ENCODE data around the gene TSPAN18.
A peak's percentile ranks its signal among the peaks of the same experiment; 100 is the strongest.

Gene TSPAN18

GRCh38 chr11:44690651-44691050 lies 36.1 kb upstream of the TSPAN18 start:
- H3K27ac ChIP-seq (ENCODE audit: low read length): no peak overlapping the region
- no peaks in the 10 kb centered on the region for H3K9me2 ChIP-seq (replicated peaks; ENCODE audit: insufficient read depth, low read length)
- no peak overlapping the region for H2AFZ ChIP-seq (ENCODE audit: low read length)
- H3K27me3 ChIP-seq (replicated peaks; ENCODE audit: insufficient read depth, low read length): no peaks in the 10 kb centered on the region
- no peak overlapping the region for H3K9ac ChIP-seq (ENCODE audit: low read length)
- no peak overlapping the region for H3K4me3 ChIP-seq (ENCODE audit: low read length)
- no peaks in the 10 kb centered on the region for H3K36me3 ChIP-seq (replicated peaks; ENCODE audit: insufficient read depth, low read length)
- H4K20me1 ChIP-seq (ENCODE audit: insufficient read depth, low read length): no peaks in the 10 kb centered on the region
- no peaks in the 10 kb centered on the region for H3K4me1 ChIP-seq (ENCODE audit: low read length)
- no peaks in the 10 kb centered on the region for H3K9me3 ChIP-seq (replicated peaks; ENCODE audit: insufficient read depth, low read length)
- H3K79me2 ChIP-seq (ENCODE audit: low read length): no peaks in the 10 kb centered on the region
- no peak overlapping the region for H3K4me2 ChIP-seq (ENCODE audit: low read depth, low read length)
- DNase-seq: no peak
- no peak for TF ChIP-seq EZH2phosphoT487 (IDR thresholded peaks at IDR 0.05; ENCODE audit: low read length)
- TF ChIP-seq EZH2 (optimal IDR thresholded peaks at IDR 0.05; ENCODE audit: low read depth, low read length): no peak
- TF ChIP-seq CTCF (IDR thresholded peaks at IDR 0.05; ENCODE audit: low read length): no peak
- no peaks in the 10 kb centered on the region for H3F3A ChIP-seq (ENCODE audit: insufficient read depth, low read length)

- Histone ChIP-seq H3K4me3 (ENCODE audit: low read length) (no peak overlapping the region), H3F3A (ENCODE audit: insufficient read depth, low read length) (no peaks in the 10 kb centered on the region), H3K4me2 (ENCODE audit: low read depth, low read length) (no peak overlapping the region), H3K27ac (ENCODE audit: low read length) (no peak overlapping the region), H4K20me1 (ENCODE audit: insufficient read depth, low read length) (no peaks in the 10 kb centered on the region), H3K9me2 (replicated peaks; ENCODE audit: insufficient read depth, low read length) (no peaks in the 10 kb centered on the region), H3K36me3 (replicated peaks; ENCODE audit: insufficient read depth, low read length) (no peaks in the 10 kb centered on the region), H3K27me3 (replicated peaks; ENCODE audit: insufficient read depth, low read length) (no peaks in the 10 kb centered on the region), H3K4me1 (ENCODE audit: low read length) (no peaks in the 10 kb centered on the region), H3K9me3 (replicated peaks; ENCODE audit: insufficient read depth, low read length) (no peaks in the 10 kb centered on the region), H3K79me2 (ENCODE audit: low read length) (no peaks in the 10 kb centered on the region), H3K9ac (ENCODE audit: low read length) (no peak overlapping the region), H2AFZ (ENCODE audit: low read length) (no peak overlapping the region)
- no peak for TF ChIP-seq EZH2 (optimal IDR thresholded peaks at IDR 0.05; ENCODE audit: low read depth, low read length)
- no peak for TF ChIP-seq CTCF (IDR thresholded peaks at IDR 0.05; ENCODE audit: low read length)
- TF ChIP-seq EZH2phosphoT487 (IDR thresholded peaks at IDR 0.05; ENCODE audit: low read length): no peak
- DNase-seq: no peak
These were observed 34.3 kb upstream of the TSPAN18 start for GRCh38 chr11:44692460-44692859.

GRCh38 chr11:44693654-44694119 lies 33.1 kb upstream of the TSPAN18 start:
- no peak overlapping the region for H3K4me3 ChIP-seq (ENCODE audit: low read length)
- no peaks in the 10 kb centered on the region for H4K20me1 ChIP-seq (ENCODE audit: insufficient read depth, low read length)
- no peak overlapping the region for H3K27ac ChIP-seq (ENCODE audit: low read length)
- H3K9me3 ChIP-seq (replicated peaks; ENCODE audit: insufficient read depth, low read length): no peaks in the 10 kb centered on the region
- H3K4me2 ChIP-seq (ENCODE audit: low read depth, low read length): no peak overlapping the region
- no peaks in the 10 kb centered on the region for H3K27me3 ChIP-seq (replicated peaks; ENCODE audit: insufficient read depth, low read length)
- no peak overlapping the region for H2AFZ ChIP-seq (ENCODE audit: low read length)
- DNase-seq: no peak
- H3K4me1 ChIP-seq (ENCODE audit: low read length): no peaks in the 10 kb centered on the region
- H3K36me3 ChIP-seq (replicated peaks; ENCODE audit: insufficient read depth, low read length): no peaks in the 10 kb centered on the region
- TF ChIP-seq EZH2phosphoT487 (IDR thresholded peaks at IDR 0.05; ENCODE audit: low read length): no peak
- no peaks in the 10 kb centered on the region for H3K79me2 ChIP-seq (ENCODE audit: low read length)
- H3K9ac ChIP-seq (ENCODE audit: low read length): no peak overlapping the region
- no peaks in the 10 kb centered on the region for H3F3A ChIP-seq (ENCODE audit: insufficient read depth, low read length)
- no peaks in the 10 kb centered on the region for H3K9me2 ChIP-seq (replicated peaks; ENCODE audit: insufficient read depth, low read length)

- Histone ChIP-seq H3K4me3 (ENCODE audit: low read length) (no peak overlapping the region), H3K9me3 (replicated peaks; ENCODE audit: insufficient read depth, low read length) (no peaks in the 10 kb centered on the region), H3K4me1 (ENCODE audit: low read length) (no peaks in the 10 kb centered on the region), H3F3A (ENCODE audit: insufficient read depth, low read length) (no peaks in the 10 kb centered on the region), H4K20me1 (ENCODE audit: insufficient read depth, low read length) (no peaks in the 10 kb centered on the region), H3K27ac (ENCODE audit: low read length) (no peak overlapping the region), H3K27me3 (replicated peaks; ENCODE audit: insufficient read depth, low read length) (no peaks in the 10 kb centered on the region), H3K4me2 (ENCODE audit: low read depth, low read length) (peak overlapping the region; percentile 26; the same call in 1 of the 2 replicates), H3K9ac (ENCODE audit: low read length) (no peak overlapping the region), H3K9me2 (replicated peaks; ENCODE audit: insufficient read depth, low read length) (no peaks in the 10 kb centered on the region), H3K79me2 (ENCODE audit: low read length) (no peaks in the 10 kb centered on the region), H2AFZ (ENCODE audit: low read length) (peak overlapping the region; percentile 6; the same call in 1 of the 2 replicates), H3K36me3 (replicated peaks; ENCODE audit: insufficient read depth, low read length) (no peaks in the 10 kb centered on the region)
- TF ChIP-seq CTCF (IDR thresholded peaks at IDR 0.05; ENCODE audit: low read length) (no peak), EZH2 (optimal IDR thresholded peaks at IDR 0.05; ENCODE audit: low read depth, low read length) (no peak), EZH2phosphoT487 (IDR thresholded peaks at IDR 0.05; ENCODE audit: low read length) (no peak)
- peak; percentile 26 for DNase-seq
These were observed 32.3 kb upstream of the TSPAN18 start for GRCh38 chr11:44694443-44694842.
